Mucosa of stomach (tissue), 1 donor: ENCODE measurements around the gene MRPS2.
"Not testable (repeated sequence)": the region's sequence is repeated elsewhere in the genome, so short reads cannot be mapped to it uniquely, and the experiment has no call there.

ENCODE experiments used
- H3K27me3 ChIP-seq: one replicate; pipeline ENCODE4 v1.7.0; 2013; ENCODE audit warnings: mild to moderate bottlenecking, low read length; ENCODE audit not compliant: control insufficient read depth, insufficient read depth
- H3K36me3 ChIP-seq: one replicate; pipeline ENCODE4 v1.7.0; 2013; ENCODE audit warnings: low read length; ENCODE audit not compliant: control insufficient read depth, insufficient read depth
- H3K4me1 ChIP-seq: one replicate; pipeline ENCODE4 v1.7.0; 2013; ENCODE audit warnings: mild to moderate bottlenecking, low read length; ENCODE audit not compliant: control insufficient read depth, insufficient read depth
- H3K4me3 ChIP-seq: one replicate; pipeline ENCODE4 v1.7.0; 2013; ENCODE audit warnings: low read length
- H3K9ac ChIP-seq: one replicate; pipeline ENCODE4 v1.7.0; 2013; ENCODE audit warnings: mild to moderate bottlenecking, low read length, moderate library complexity
- H3K9me3 ChIP-seq: one replicate; pipeline ENCODE4 v1.7.0; 2013; ENCODE audit warnings: mild to moderate bottlenecking, low read length, moderate library complexity; ENCODE audit not compliant: control insufficient read depth
- donor health status: Pancreatic carcinoma.

Gene MRPS2

DNA sequence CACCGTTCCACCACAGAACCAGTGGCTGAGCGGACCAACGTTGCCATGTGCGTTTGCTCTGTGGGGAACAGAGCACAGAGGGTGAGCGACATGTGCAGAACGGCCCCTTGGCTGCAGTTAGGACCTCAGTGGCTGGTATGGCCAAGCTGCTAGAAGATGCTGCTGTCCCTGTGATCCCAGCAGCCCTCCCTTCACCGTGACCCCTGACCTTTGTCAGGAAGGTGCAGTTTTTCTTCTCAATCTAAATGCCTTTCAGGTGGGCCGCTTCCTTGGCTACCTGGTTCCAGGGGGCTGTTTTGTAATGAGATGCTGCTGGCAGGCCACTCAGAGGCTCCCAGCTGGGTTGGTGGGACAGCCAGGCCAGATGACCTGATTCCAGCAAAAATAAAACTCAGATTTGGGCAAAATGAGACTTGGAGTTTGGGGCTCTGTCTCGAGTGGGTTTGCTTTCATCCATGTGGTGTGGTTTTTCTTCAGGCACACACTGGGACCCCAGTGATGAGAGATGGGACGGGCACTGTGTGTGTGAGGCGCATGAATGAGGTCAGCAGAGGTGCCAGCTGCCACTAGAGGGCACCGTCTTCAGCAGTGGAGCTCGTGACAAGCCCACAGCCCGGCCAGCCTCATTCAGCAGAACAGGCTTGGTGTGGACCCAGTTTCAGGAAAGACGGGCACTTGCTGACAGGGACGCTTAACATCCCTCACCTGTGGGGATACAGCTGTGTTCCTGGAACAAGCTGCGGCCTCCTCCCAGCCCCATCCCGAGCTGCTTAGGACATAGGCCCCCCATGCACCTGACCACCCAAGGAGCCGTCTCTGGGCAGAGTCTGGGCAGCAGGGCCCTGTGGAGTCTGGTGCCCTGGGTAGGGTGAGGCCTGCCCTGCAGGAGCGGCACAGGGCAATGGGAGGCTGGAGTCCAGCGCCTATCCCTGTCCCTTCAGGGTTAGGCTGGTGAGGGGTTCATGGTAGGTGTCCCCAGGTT lies 4.1 kb downstream of the MRPS2 start:
- no peaks in the 10 kb centered on the region for H3K27me3 ChIP-seq
- H3K9ac ChIP-seq, result no peak overlapping the region
- no peak overlapping the region for H3K4me3 ChIP-seq
- H3K4me1 ChIP-seq, result peaks cover 16% of the 10 kb centered on the region
- peaks cover 3% of the 10 kb centered on the region for H3K36me3 ChIP-seq
- no peaks in the 10 kb centered on the region for H3K9me3 ChIP-seq

GRCh38 chr9:135505406-135506187 lies 5.1 kb downstream of the MRPS2 start:
- Histone ChIP-seq H3K9me3 (no peaks in the 10 kb centered on the region), H3K9ac (no peak overlapping the region), H3K4me3 (no peak overlapping the region), H3K36me3 (peaks cover 3% of the 10 kb centered on the region), H3K27me3 (no peaks in the 10 kb centered on the region), H3K4me1 (peaks cover 11% of the 10 kb centered on the region)

GRCh38 chr9:135506327-135507103 lies 6.0 kb downstream of the MRPS2 start:
- H3K4me3 ChIP-seq, result no peak overlapping the region

DNA sequence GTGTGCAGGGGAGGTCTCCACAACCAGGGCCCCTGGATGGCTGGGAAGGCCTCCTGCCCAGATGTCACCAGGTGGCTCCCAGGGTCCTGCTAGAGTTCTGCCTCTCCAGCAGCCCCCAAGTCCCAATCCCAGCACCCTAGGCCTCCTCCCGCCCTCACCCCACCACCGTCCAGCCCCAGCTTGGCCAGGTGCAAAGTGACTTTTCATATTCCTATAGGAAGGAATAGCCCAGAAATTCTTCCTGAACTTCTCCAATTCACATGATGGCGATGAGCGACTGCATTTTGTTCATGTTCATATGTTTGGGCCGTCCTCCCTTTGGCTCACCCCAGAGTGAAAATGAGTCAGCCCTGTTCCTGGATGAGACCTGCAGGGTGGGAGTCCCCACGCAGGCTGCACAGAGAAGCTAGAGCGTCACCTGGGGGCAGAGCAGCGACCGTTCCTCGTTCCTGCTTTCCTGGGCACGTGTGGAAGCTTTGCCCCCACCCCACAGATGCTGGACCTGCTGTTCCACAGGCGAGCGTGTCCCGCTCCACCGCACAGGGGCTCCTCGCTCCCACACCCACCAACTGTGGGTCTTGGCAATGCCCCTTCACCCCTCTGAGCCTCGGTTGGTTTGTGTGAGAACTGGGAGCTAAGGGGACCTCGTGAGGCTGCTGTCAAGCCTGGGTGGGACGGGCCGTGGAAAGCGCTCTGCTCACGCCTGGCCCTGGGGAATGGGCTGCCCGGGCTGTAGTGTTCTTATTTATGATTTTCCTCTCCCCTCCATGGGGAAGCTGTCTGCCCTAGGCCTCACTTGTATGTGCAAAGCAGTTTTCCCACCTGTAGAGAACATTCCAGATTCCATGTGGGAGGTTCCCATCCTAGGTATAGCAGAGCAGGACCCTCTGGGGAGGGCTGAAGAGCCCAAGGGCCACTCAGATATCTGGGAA lies 6.9 kb downstream of the MRPS2 start:
- Histone ChIP-seq H3K4me3 (no peak overlapping the region), H3K9me3 (no peaks in the 10 kb centered on the region), H3K4me1 (no peaks in the 10 kb centered on the region), H3K36me3 (peaks cover 3% of the 10 kb centered on the region), H3K27me3 (no peaks in the 10 kb centered on the region), H3K9ac (no peak overlapping the region)

More at GRCh38 chr9:135506327-135507103, 6.0 kb downstream of the MRPS2 start:
- Histone ChIP-seq H3K36me3 (peaks cover 3% of the 10 kb centered on the region), H3K9me3 (no peaks in the 10 kb centered on the region), H3K27me3 (no peaks in the 10 kb centered on the region), H3K9ac (no peak overlapping the region), H3K4me1 (peaks cover 7% of the 10 kb centered on the region)

- H3K9ac ChIP-seq, result no peak overlapping the region
- H3K4me1 ChIP-seq, result no peaks in the 10 kb centered on the region
- H3K27me3 ChIP-seq, result no peaks in the 10 kb centered on the region
- no peaks in the 10 kb centered on the region for H3K9me3 ChIP-seq
- no peak overlapping the region for H3K4me3 ChIP-seq
- peaks cover 3% of the 10 kb centered on the region for H3K36me3 ChIP-seq
Observed at GRCh38 chr9:135508211-135508820, 7.8 kb downstream of the MRPS2 start.

DNA sequence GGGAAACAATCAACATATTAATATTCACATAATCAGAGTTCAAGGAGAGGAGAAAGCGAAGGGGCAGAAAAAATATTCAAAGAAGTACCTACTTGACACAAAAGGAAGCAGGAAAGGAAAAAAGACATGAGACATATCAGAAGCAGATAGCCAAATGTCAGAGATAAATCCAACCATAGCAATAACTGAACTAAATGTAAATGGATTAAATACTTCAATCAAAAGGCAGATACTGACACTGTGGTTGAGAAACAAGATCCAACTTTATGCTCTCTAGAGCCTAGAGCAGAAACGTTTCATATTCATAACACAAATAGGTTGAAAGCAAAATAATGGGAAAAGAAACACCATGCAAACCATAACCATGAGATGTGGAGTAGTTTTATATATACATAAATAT lies 9.0 kb downstream of the MRPS2 start:
- Histone ChIP-seq H3K36me3 (no peaks in the 10 kb centered on the region), H3K4me3 (no peak overlapping the region), H3K9ac (no peak overlapping the region), H3K27me3 (no peaks in the 10 kb centered on the region), H3K4me1 (no peaks in the 10 kb centered on the region), H3K9me3 (no peaks in the 10 kb centered on the region)

DNA sequence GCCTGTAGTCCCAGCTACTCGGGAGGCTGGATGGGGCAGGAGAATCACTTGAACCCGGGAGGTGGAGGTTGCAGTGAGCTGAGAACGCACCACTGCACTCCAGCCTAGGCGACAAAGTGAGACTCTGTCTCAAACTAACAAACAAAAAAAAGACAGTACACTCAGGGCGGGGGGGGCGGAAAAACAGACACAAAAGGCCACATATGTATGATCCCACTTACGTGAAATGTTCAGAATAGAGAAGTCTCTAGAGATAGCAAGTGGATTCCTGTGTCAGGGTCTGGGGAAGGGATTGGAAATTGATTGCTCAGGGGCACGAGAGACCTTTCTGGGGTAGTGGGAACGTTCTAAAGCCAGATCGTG lies 11.7 kb downstream of the MRPS2 start:
- H3K4me3 ChIP-seq, result no peak overlapping the region
- H3K4me1 ChIP-seq, result no peaks in the 10 kb centered on the region
- H3K27me3 ChIP-seq, result no peaks in the 10 kb centered on the region
- H3K9me3 ChIP-seq, result no peaks in the 10 kb centered on the region
- H3K36me3 ChIP-seq, result no peaks in the 10 kb centered on the region
- no peak overlapping the region for H3K9ac ChIP-seq

- Histone ChIP-seq H3K9ac (no peak overlapping the region), H3K4me3 (no peak overlapping the region), H3K9me3 (no peaks in the 10 kb centered on the region), H3K27me3 (no peaks in the 10 kb centered on the region), H3K4me1 (no peaks in the 10 kb centered on the region), H3K36me3 (no peaks in the 10 kb centered on the region)
Observed at GRCh38 chr9:135512904-135513303, 12.4 kb downstream of the MRPS2 start.

GRCh38 chr9:135513351-135513846 lies 12.9 kb downstream of the MRPS2 start:
- H3K36me3 ChIP-seq, result no peaks in the 10 kb centered on the region
- no peak overlapping the region for H3K9ac ChIP-seq
- no peak overlapping the region for H3K4me3 ChIP-seq
- no peaks in the 10 kb centered on the region for H3K4me1 ChIP-seq
- H3K27me3 ChIP-seq, result no peaks in the 10 kb centered on the region
- no peaks in the 10 kb centered on the region for H3K9me3 ChIP-seq

DNA sequence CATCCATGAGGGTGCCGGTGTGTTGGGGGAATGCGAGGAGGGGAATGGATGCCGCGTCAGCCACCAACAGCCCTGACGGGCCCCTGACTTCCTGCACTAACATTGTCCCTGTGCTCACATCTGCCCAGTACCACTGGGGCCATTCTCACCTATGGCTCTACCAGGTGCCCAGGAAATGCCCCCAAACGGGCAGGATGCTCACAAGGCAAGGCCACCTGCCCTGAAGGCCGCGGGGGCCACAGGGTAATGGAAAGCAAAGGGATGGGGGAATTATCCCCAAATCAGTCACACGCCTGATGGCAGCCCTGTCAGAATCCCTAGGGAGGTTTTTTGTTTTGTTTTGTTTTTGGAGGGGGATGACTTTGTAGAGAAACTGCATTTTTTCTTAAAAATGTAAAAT lies 13.4 kb downstream of the MRPS2 start:
- H3K4me3 ChIP-seq, H3K9ac ChIP-seq, H3K27me3 ChIP-seq, H3K4me1 ChIP-seq, H3K36me3 ChIP-seq, H3K9me3 ChIP-seq: not testable (repeated sequence)
